ENCODE data around the gene ASCC1. TPM values are rescaled to one million over a fixed set of nuclear protein-coding genes. Genes with fewer than 3 reads are reported as not detected.

Gene ASCC1
- total and polyA plus RNA-seq, 2 of the 4 experiments (the other 2 are of a cell fraction): 15.9 to 21.0 TPM

DNA sequence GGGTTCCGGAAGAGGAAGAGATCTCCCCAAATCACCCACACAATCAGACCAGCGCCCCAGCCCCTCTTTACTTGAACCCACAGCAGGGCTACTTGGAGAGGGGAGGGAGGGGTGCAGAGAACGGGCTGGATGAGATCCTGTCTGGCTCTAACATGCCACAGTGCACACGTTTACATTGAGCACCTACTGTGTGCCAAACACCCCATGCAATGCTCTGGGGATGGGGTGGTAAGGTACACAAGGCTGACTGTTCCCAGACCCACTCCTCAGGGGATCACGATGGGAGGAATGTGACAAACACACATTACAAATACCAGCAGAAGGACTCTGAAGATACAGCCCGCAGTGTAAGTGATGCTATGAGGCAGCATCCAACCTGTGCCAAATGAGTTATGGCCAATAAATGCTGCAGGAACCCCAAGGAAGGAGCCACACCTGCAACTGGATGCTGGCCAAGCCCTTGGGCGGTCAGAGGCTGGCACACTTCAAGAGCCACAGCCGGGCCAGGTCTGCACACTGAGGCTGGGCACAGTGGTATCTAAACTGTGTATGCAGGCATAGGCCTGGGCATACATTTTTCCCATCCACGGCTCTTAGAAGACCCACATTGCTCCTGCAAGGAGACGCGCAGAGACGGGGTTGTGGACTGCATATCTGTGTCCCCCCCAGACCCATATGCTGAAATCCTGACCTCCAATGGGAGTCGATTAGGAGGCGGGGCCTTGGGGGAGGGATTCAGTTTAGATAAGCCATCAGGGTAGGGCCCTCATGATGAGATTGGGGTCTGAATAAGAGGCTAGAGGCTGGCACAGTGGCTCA lies 134.1 kb downstream of the ASCC1 start:
- H3K79me1 ChIP-seq (ENCODE audit: low read depth in 1 of 2, low read length in 2 of 2): no peaks in the 10 kb centered on the region
- H3K27me3 ChIP-seq (ENCODE audit: control insufficient read depth, insufficient read depth, low read length): peaks cover 57% of the 10 kb centered on the region
- no peaks in the 10 kb centered on the region for H3K9me1 ChIP-seq (ENCODE audit: insufficient read depth, low read length)
- H3K36me3 ChIP-seq (ENCODE audit: control insufficient read depth, insufficient read depth, low read length): no peaks in the 10 kb centered on the region
- no peaks in the 10 kb centered on the region for H4K20me1 ChIP-seq (ENCODE audit: insufficient read depth, low read length)
- no peaks in the 10 kb centered on the region for H3K4me1 ChIP-seq (ENCODE audit: control insufficient read depth, insufficient read depth, low read length)
- DNase-seq (no peak), ATAC-seq (ENCODE audit: low read depth) (no peak)
- H2BK5ac ChIP-seq (ENCODE audit: low read depth, low read length, poor library complexity, severe bottlenecking): no peak overlapping the region
- H3K9me3 ChIP-seq (ENCODE audit: control insufficient read depth, insufficient read depth, low read length): no peaks in the 10 kb centered on the region
- in situ Hi-C loops (cut with MboI; ENCODE audit: low sequenced_read_pairs) (no loop called here), dilution Hi-C loops (cut with HindIII; ENCODE audit: low sequenced_read_pairs, unreplicated experiment) (no loop called here), intact Hi-C loops (cut with micrococcal nuclease) (no loop called here)
- no TSS peak for BruUV-seq (replicated peaks)
- H3K14ac ChIP-seq (replicated peaks; ENCODE audit: low read depth, low read length): no peak overlapping the region
- H3K18ac ChIP-seq (ENCODE audit: low read depth, low read length): no peak overlapping the region
- no peak overlapping the region for H4K91ac ChIP-seq (ENCODE audit: insufficient read depth, low read depth, low read length)
- H3K27ac ChIP-seq (ENCODE audit: insufficient read depth, low read length): no peak overlapping the region
- H3K4me2 ChIP-seq (ENCODE audit: low read depth, low read length): no peak overlapping the region
- H3K4ac ChIP-seq (ENCODE audit: low read depth, low read length): no peak overlapping the region
- H2BK120ac ChIP-seq (ENCODE audit: low read depth, low read length): no peak overlapping the region
- TF ChIP-seq RAD21 (IDR thresholded peaks at IDR 0.05; ENCODE audit: low read length) (no peak), NFE2L2 (IDR thresholded peaks at IDR 0.05; ENCODE audit: low read depth, low read length) (no peak), POLR2A (IDR thresholded peaks at IDR 0.05; ENCODE audit: low read depth, low read length) (no peak)
- H3K56ac ChIP-seq (ENCODE audit: extremely low read depth, insufficient read depth, low read length): no peak overlapping the region
- CTCF ChIA-PET: no interaction called here
- POLR2A ChIA-PET (ENCODE audit: unreplicated experiment): no interaction called here
- no peak overlapping the region for H2BK15ac ChIP-seq (ENCODE audit: low read depth, low read length)
- H2AK9ac ChIP-seq (replicated peaks; ENCODE audit: low read depth, low read length, poor library complexity): no peak overlapping the region
- no peak overlapping the region for H3K4me3 ChIP-seq (ENCODE audit: insufficient read depth, low read depth, low read length)
- no peak overlapping the region for H4K5ac ChIP-seq (ENCODE audit: low read depth, low read length)
- H2AK5ac ChIP-seq (ENCODE audit: low read depth, low read length): no peak overlapping the region
- WGBS, 2 experiments (ENCODE audit: extremely low coverage in 2 of 2, insufficient read length in 1 of 2): 90% methylated on average over 3 of the region's 14 CpGs; no CpG with 5 or more reads in 1 of the 2 experiments
- no peak overlapping the region for H3K23ac ChIP-seq (ENCODE audit: low read depth, low read length)
- H2AFZ ChIP-seq (replicated peaks; ENCODE audit: low read length, poor library complexity): no peak overlapping the region
- no peak overlapping the region for H3K9ac ChIP-seq (ENCODE audit: low read depth, low read length)
- H4K8ac ChIP-seq (ENCODE audit: low read depth in 2 of 2, low read length in 2 of 2): no peak overlapping the region
- H2BK20ac ChIP-seq (ENCODE audit: low read depth, low read length): no peak overlapping the region

Data from IMR-90 (cell line).